Measurements from ENCODE around the gene KAT7. TPM values are rescaled to one million over a fixed set of nuclear protein-coding genes. Genes with fewer than 3 reads are reported as not detected.

KAT7 gene
- total RNA-seq, 1 experiment from 2014 or later: 90.6 TPM

DNA sequence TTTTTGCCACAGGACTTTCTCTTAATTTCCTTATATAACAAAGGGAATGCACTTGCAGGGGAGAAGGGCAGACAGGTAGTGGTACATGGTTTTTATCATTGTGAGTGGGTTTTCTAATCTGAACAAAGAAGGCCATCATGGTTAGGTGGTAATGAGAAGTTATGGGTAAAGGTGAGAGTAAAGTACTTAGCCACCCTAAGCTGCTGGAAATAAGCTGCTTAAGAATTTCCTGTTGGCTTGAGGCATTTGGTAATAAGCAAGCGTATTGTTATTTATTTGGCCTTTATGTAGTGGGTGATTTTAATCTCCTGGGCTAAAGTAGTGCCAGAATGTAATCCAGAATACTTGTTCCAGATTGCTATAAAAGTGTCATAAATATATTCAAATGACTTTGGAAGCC, 32.3 kb downstream of the KAT7 start:
- Mint-ChIP-seq H3K27me3 (ENCODE audit: unreplicated experiment) (no peaks in the 10 kb centered on the region), H3K9me3 (ENCODE audit: low read depth, unreplicated experiment) (no peaks in the 10 kb centered on the region), H3K27ac (ENCODE audit: unreplicated experiment) (peak overlapping the region; percentile 36), H3K36me3 (ENCODE audit: insufficient read depth, unreplicated experiment) (peaks cover 80% of the 10 kb centered on the region), H3K4me3 (ENCODE audit: low read depth, unreplicated experiment) (no peak overlapping the region), H3K4me1 (ENCODE audit: low read depth, unreplicated experiment) (peaks cover 28% of the 10 kb centered on the region)
- intact Hi-C loops (cut with micrococcal nuclease; ENCODE audit: unreplicated experiment): no loop called here
- TF ChIP-seq, protein P1, sequence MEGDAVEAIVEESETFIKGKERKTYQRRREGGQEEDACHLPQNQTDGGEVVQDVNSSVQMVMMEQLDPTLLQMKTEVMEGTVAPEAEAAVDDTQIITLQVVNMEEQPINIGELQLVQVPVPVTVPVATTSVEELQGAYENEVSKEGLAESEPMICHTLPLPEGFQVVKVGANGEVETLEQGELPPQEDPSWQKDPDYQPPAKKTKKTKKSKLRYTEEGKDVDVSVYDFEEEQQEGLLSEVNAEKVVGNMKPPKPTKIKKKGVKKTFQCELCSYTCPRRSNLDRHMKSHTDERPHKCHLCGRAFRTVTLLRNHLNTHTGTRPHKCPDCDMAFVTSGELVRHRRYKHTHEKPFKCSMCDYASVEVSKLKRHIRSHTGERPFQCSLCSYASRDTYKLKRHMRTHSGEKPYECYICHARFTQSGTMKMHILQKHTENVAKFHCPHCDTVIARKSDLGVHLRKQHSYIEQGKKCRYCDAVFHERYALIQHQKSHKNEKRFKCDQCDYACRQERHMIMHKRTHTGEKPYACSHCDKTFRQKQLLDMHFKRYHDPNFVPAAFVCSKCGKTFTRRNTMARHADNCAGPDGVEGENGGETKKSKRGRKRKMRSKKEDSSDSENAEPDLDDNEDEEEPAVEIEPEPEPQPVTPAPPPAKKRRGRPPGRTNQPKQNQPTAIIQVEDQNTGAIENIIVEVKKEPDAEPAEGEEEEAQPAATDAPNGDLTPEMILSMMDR (IDR thresholded peaks at IDR 0.05; ENCODE audit: unreplicated experiment): no peak
- no peak for DNase-seq
- BruUV-seq (replicated peaks): no TSS peak
- CTCF ChIA-PET: interaction anchor here (0.6 to 1.7 kb wide), 4 partner anchors 69 to 959 kb away, joined by 3 to 14 read pairs (median 6); no protein-coding TSS in a partner anchor

DNA sequence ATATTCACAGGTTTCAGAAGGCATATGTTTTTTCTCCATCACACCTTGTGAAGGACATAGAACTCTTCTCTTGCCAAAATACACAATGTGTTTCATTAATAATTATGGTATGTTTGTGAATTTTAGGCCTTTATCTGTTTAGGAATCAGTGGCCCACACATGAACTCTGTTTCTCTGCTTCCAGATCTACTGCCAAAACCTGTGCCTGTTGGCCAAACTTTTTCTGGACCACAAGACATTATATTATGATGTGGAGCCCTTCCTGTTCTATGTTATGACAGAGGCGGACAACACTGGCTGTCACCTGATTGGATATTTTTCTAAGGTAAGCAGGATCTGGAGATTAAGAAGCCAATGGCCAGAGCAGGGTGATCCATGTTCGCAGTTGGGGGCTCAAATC, 33.0 kb downstream of the KAT7 start:
- intact Hi-C loops (cut with micrococcal nuclease; ENCODE audit: unreplicated experiment): no loop called here
- no peaks in the 10 kb centered on the region for H3K27me3 Mint-ChIP-seq (ENCODE audit: unreplicated experiment)
- peaks cover 80% of the 10 kb centered on the region for H3K36me3 Mint-ChIP-seq (ENCODE audit: insufficient read depth, unreplicated experiment)
- peaks cover 28% of the 10 kb centered on the region for H3K4me1 Mint-ChIP-seq (ENCODE audit: low read depth, unreplicated experiment)
- peak overlapping the region; percentile 36 for H3K27ac Mint-ChIP-seq (ENCODE audit: unreplicated experiment)
- CTCF ChIA-PET: interaction anchor here (0.6 to 1.7 kb wide), 8 partner anchors 10 to 254 kb away, joined by 3 to 7 read pairs (median 3); partner anchors contain the start of gene SLC35B1
- no TSS peak for BruUV-seq (replicated peaks)
- no peak for DNase-seq
- TF ChIP-seq, protein P1 (IDR thresholded peaks at IDR 0.05; ENCODE audit: unreplicated experiment): no peak
- no peaks in the 10 kb centered on the region for H3K9me3 Mint-ChIP-seq (ENCODE audit: low read depth, unreplicated experiment)
- H3K4me3 Mint-ChIP-seq (ENCODE audit: low read depth, unreplicated experiment): no peak overlapping the region

DNA sequence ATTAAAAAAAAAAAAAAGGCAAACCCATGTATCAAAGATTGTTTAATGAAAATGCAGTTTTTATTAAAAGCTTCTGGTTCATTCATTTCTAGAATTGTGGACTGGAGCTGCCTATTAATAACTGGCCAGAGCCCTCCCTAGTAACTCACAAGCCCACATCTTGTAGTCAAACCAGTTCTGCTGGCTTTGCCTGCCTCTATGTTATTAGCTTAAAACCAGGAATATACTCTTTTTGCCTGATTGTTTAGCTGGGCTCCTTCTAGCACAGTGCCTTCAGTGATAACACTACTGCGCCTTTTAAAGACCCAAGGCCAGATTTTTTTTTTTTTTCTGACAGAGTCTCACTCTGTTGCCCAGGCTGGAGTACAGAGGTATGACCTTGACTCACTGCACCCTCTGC, 33.4 kb downstream of the KAT7 start:
- peak; percentile 75 for DNase-seq
- intact Hi-C loops (cut with micrococcal nuclease; ENCODE audit: unreplicated experiment): no loop called here
- Mint-ChIP-seq H3K27me3 (ENCODE audit: unreplicated experiment) (no peaks in the 10 kb centered on the region), H3K4me1 (ENCODE audit: low read depth, unreplicated experiment) (peaks cover 28% of the 10 kb centered on the region), H3K9me3 (ENCODE audit: low read depth, unreplicated experiment) (no peaks in the 10 kb centered on the region), H3K36me3 (ENCODE audit: insufficient read depth, unreplicated experiment) (peaks cover 80% of the 10 kb centered on the region), H3K27ac (ENCODE audit: unreplicated experiment) (no peak overlapping the region), H3K4me3 (ENCODE audit: low read depth, unreplicated experiment) (no peak overlapping the region)
- TF ChIP-seq, protein P1 (IDR thresholded peaks at IDR 0.05; ENCODE audit: unreplicated experiment): no peak
- BruUV-seq (replicated peaks): no TSS peak
- CTCF ChIA-PET: interaction anchor here (0.6 to 1.7 kb wide), 10 partner anchors 10 to 256 kb away, joined by 3 to 5 read pairs (median 3); partner anchors contain the start of gene SLC35B1

DNA sequence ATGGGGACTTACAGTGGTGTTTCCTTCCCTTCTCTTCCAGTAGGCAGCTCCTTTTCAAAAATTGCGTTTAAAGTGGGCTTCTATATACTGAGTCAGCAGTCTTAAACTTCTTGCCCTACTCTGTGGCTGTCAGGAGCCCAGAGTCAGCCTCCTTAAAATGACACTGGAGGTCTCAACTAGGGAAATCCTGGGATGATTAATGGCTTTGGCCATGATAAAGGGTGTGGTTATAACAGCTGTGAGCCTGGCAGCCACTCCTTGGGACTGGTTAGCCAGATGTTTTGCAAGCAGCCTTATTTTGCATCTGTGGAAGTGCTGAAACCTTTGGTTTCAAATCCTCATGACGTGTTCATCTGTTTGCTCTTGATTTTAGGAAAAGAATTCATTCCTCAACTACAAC, 34.3 kb downstream of the KAT7 start:
- Mint-ChIP-seq H3K36me3 (ENCODE audit: insufficient read depth, unreplicated experiment) (peaks cover 80% of the 10 kb centered on the region), H3K4me1 (ENCODE audit: low read depth, unreplicated experiment) (peaks cover 28% of the 10 kb centered on the region), H3K4me3 (ENCODE audit: low read depth, unreplicated experiment) (no peak overlapping the region), H3K27ac (ENCODE audit: unreplicated experiment) (no peak overlapping the region), H3K9me3 (ENCODE audit: low read depth, unreplicated experiment) (no peaks in the 10 kb centered on the region), H3K27me3 (ENCODE audit: unreplicated experiment) (no peaks in the 10 kb centered on the region)
- CTCF ChIA-PET: interaction anchor here (0.7 to 0.8 kb wide), 2 partner anchors 148 to 174 kb away, joined by 3 read pairs; no protein-coding TSS in a partner anchor
- intact Hi-C loops (cut with micrococcal nuclease; ENCODE audit: unreplicated experiment): no loop called here
- DNase-seq: no peak
- BruUV-seq (replicated peaks): no TSS peak
- TF ChIP-seq, protein P1 (IDR thresholded peaks at IDR 0.05; ENCODE audit: unreplicated experiment): no peak
